HepG2 (cell line): Measurements from ENCODE around the gene ZMYND8. TPM values are rescaled to one million over a fixed set of nuclear protein-coding genes. Genes with fewer than 3 reads are reported as not detected.
A peak's percentile ranks its signal among the peaks of the same experiment; 100 is the strongest.

ENCODE experiments used
- ATAC-seq: fragments of 200-7000 bp; cut with Tn5 transposase; 3 replicates; pipeline ENCODE4 v1.9.1; 2020; ENCODE audit warnings: mild to moderate bottlenecking, moderate library complexity
- BruUV-seq: library from RNA; stranded (reverse); fragments of 400-500 nt; replicated peaks from 2 replicates; lab custom pipeline; 2021; lab: Mats Ljungman, UMichigan
- CTCF ChIA-PET: fragments of 300-600 bp; formaldehyde crosslinking; extraction: SDS; loops from one replicate; lab custom pipeline; 2021; ENCODE audit warnings: low total read pairs, inconsistent platforms, low intra/inter-chr PET ratio; lab: Yijun Ruan, JAX
- POLR2A ChIA-PET: fragments of 350-600 bp; sonication (Branson Sonifier 250); formaldehyde crosslinking; loops from one replicate; lab custom pipeline; 2020; ENCODE audit warnings: antibody characterized with exemption, inconsistent platforms; lab: Yijun Ruan, JAX
- DNase-seq: peaks from one replicate; pipeline ENCODE4 v3.0.0-alpha.2; 2015; ENCODE audit warnings: low spot score
- FAIRE-seq: peaks from 3 replicates; lab custom pipeline; 2011; peaks lifted over from hg19 to GRCh38; lab: Jason Lieb, UNC
- H2AFZ ChIP-seq: one replicate; pipeline ENCODE4 v1.6.1; 2011; ENCODE audit warnings: low read length, inconsistent platforms
- H3K27ac ChIP-seq: fragments of 300-600 bp; 3 replicates; pipeline ENCODE4 v1.8.0; 2011; ENCODE audit warnings: mixed run types, mild to moderate bottlenecking, mixed read lengths, low read length, inconsistent platforms; ENCODE audit not compliant: insufficient read depth; ENCODE audit errors: extremely low read length
- H3K27me3 ChIP-seq, 2 experiments: fragments of 200-600 bp in 1 of 2; 2 replicates in 1 of 2; 3 replicates in 1 of 2; pipeline versions ENCODE4 v1.6.0 to v1.8.0; 2011; ENCODE audit warnings: low read length in 2 of 2, mild to moderate bottlenecking in 2 of 2, moderate library complexity in 2 of 2, inconsistent platforms in 1 of 2; ENCODE audit not compliant: insufficient read depth in 2 of 2, control insufficient read depth in 1 of 2
- H3K36me3 ChIP-seq, 2 experiments: fragments of 200-600 bp in 1 of 2; replicated peaks in 1 of 2; 2 replicates in 1 of 2; 3 replicates in 1 of 2; pipeline versions ENCODE4 v1.5.1 to v1.8.0; 2011; ENCODE audit warnings: low read length in 2 of 2, inconsistent platforms in 1 of 2; ENCODE audit not compliant: insufficient read depth in 2 of 2, control insufficient read depth in 1 of 2
- H3K4me1 ChIP-seq: 2 replicates; pipeline ENCODE4 v1.5.1; 2012; ENCODE audit warnings: low read length, inconsistent platforms; ENCODE audit not compliant: insufficient read depth
- H3K4me2 ChIP-seq: 2 replicates; pipeline ENCODE4 v1.6.0; 2011; ENCODE audit warnings: low read depth, low read length, inconsistent platforms
- H3K4me3 ChIP-seq, 3 experiments: fragments of 200-600 bp in 1 of 3; sonication (generic), shearing (Covaris generic) in 1 of 3; replicated peaks in 1 of 3; 2 replicates each; pipeline ENCODE4 v1.5.1; 2011 to 2016; ENCODE audit warnings: low read length in 3 of 3, inconsistent platforms in 2 of 3, low read depth in 2 of 3, mild to moderate bottlenecking in 2 of 3, control low read depth in 1 of 3, mixed read lengths in 1 of 3; ENCODE audit not compliant: insufficient read depth in 1 of 3
- H3K79me2 ChIP-seq: one replicate; pipeline ENCODE4 v1.6.1; 2011; ENCODE audit warnings: low read length, inconsistent platforms; ENCODE audit not compliant: insufficient read depth
- H3K9ac ChIP-seq: 2 replicates; pipeline ENCODE4 v1.6.0; 2011; ENCODE audit warnings: mild to moderate bottlenecking, low read depth, low read length, inconsistent platforms; ENCODE audit not compliant: insufficient read depth
- H3K9me3 ChIP-seq: 2 replicates; pipeline ENCODE4 v1.5.1; 2012; ENCODE audit warnings: mild to moderate bottlenecking, low read length
- H4K20me1 ChIP-seq: 2 replicates; pipeline ENCODE4 v1.6.0; 2011; ENCODE audit warnings: inconsistent platforms, mild to moderate bottlenecking, low read length, moderate library complexity; ENCODE audit not compliant: insufficient read depth
- CC2D1A ChIP-seq: sonication (generic); formaldehyde crosslinking; IDR thresholded peaks from 2 replicates; pipeline ENCODE4 v1.8.1; 2023; ENCODE audit warnings: mild to moderate bottlenecking, missing genetic modification reagents
- FOXK1 ChIP-seq: sonication (generic); formaldehyde crosslinking; IDR thresholded peaks from 2 replicates; pipeline ENCODE4 v1.4.0; 2020; ENCODE audit warnings: low read depth, missing genetic modification reagents, borderline replicate concordance
- GMEB1 ChIP-seq: sonication (generic); formaldehyde crosslinking; IDR thresholded peaks from 2 replicates; pipeline ENCODE4 v1.5.1; 2020; ENCODE audit warnings: missing genetic modification reagents, mild to moderate bottlenecking, borderline replicate concordance
- GPBP1L1 ChIP-seq: sonication (generic); formaldehyde crosslinking; IDR thresholded peaks from 2 replicates; pipeline ENCODE4 v1.5.0; 2020; ENCODE audit warnings: mild to moderate bottlenecking, missing genetic modification reagents
- KDM5A ChIP-seq: fragments of 200-600 bp; sonication (generic); IDR thresholded peaks from 2 replicates; pipeline ENCODE4 v1.7.0; 2018; ENCODE audit warnings: antibody characterized with exemption, mild to moderate bottlenecking, low read length, borderline replicate concordance
- MTF1 ChIP-seq: sonication (generic); formaldehyde crosslinking; IDR thresholded peaks from 2 replicates; pipeline ENCODE4 v1.5.0; 2020; ENCODE audit warnings: missing genetic modification reagents
- NRL ChIP-seq: sonication (generic); formaldehyde crosslinking; IDR thresholded peaks from 2 replicates; pipeline ENCODE4 v1.5.0; 2020; ENCODE audit warnings: missing genetic modification reagents, mild to moderate bottlenecking, moderate library complexity, borderline replicate concordance
- RBAK ChIP-seq: sonication (generic); formaldehyde crosslinking; IDR thresholded peaks from 2 replicates; pipeline ENCODE4 v1.5.1; 2020; ENCODE audit warnings: mild to moderate bottlenecking, missing genetic modification reagents
- SNAPC2 ChIP-seq: sonication (generic); formaldehyde crosslinking; IDR thresholded peaks from 2 replicates; pipeline ENCODE4 v1.8.1; 2022; ENCODE audit warnings: mild to moderate bottlenecking, missing genetic modification reagents
- TBX2 ChIP-seq: sonication (generic); formaldehyde crosslinking; IDR thresholded peaks from 2 replicates; pipeline ENCODE4 v1.5.0; 2020; ENCODE audit warnings: missing genetic modification reagents, mild to moderate bottlenecking, borderline replicate concordance
- TEAD3 ChIP-seq: optimal IDR thresholded peaks from 2 replicates; pipeline ENCODE3; 2016; ENCODE audit warnings: borderline replicate concordance
- ZNF580 ChIP-seq: IDR thresholded peaks from 2 replicates; pipeline ENCODE4 v1.6.1; 2016; ENCODE audit warnings: low read depth, borderline replicate concordance
- ZNF589 ChIP-seq: sonication (generic); formaldehyde crosslinking; conservative IDR thresholded peaks from 2 replicates; pipeline ENCODE4 v1.8.0; 2022; ENCODE audit warnings: mild to moderate bottlenecking, moderate library complexity, missing genetic modification reagents
- ZNF770 ChIP-seq: sonication (generic); formaldehyde crosslinking; IDR thresholded peaks from 2 replicates; pipeline ENCODE4 v1.5.0; 2020; ENCODE audit warnings: mild to moderate bottlenecking, missing genetic modification reagents
- WGBS: methylation state at CpG from one replicate; pipeline ENCODE4 v1.1.6; 2017; ENCODE audit warnings: low lambda C conversion rate; 5-methylcytosine and 5-hydroxymethylcytosine counted together
- in situ Hi-C: cut with HindIII; loops from 2 replicates; pipeline ENCODE4 v1.10.0; 2017; ENCODE audit warnings: low pct_unique_long_range_greater_than_20kb; ENCODE audit not compliant: extremely low pct_ligation_motif_present
- intact Hi-C: fragments of 100-400 bp; cut with micrococcal nuclease; formaldehyde crosslinking; loops from one replicate; pipeline ENCODE4 v1.10.0; 2022; ENCODE audit not compliant: unreplicated experiment
- polyA plus RNA-seq, 8 experiments: library from polyadenylated mRNA; depleted of rRNA in 3 of 8; stranded (reverse) in 7 of 8; unstranded in 1 of 8; fragments of >200 nt; fragmentation: Illumina TruSeq in 4 of 8; extraction: Trizol in 4 of 8; gene quantifications; 2 replicates each; pipeline versions ENCODE4 v1.2.1 to v1.2.3, GENCODE V29; 2011 to 2016; ENCODE audit warnings: low read depth in 4 of 8, missing spikeins in 1 of 8, mixed read lengths in 1 of 8; ENCODE audit not compliant: insufficient read depth in 1 of 8
- total RNA-seq, 5 experiments: library from RNA; depleted of rRNA; stranded (reverse); fragments of >200 nt; fragmentation: Illumina TruSeq; extraction: Trizol; gene quantifications; 2 replicates each; pipeline ENCODE4 v1.2.3, GENCODE V29; 2016; ENCODE audit warnings: low read depth in 1 of 5

ZMYND8 gene
- total and polyA plus RNA-seq, 2 of the 13 experiments (the other 11 are each of a cell fraction or from before 2014, with no cell fraction given): 53.9 to 84.7 TPM

GRCh38 chr20:47380481-47380880, 24.0 kb upstream of the ZMYND8 start (continued):
- TF ChIP-seq FOXK1 (CRISPR knock-in tag) (peak; percentile 11; the same call in 1 of the 2 replicates), SNAPC2 (0 out of 2 replicates have a peak, but pooled peaks have one; percentile 0), TBX2 (0 out of 2 replicates have a peak, but pooled peaks have one; percentile 27), ZNF580 (0 out of 2 replicates have a peak, but pooled peaks have one; percentile 26)

GRCh38 chr20:47379433-47380150, 23.1 kb upstream of the ZMYND8 start:
- no peak overlapping the region for H3K4me3 ChIP-seq
- peaks cover 45% of the 10 kb centered on the region for H3K4me1 ChIP-seq
- no peak for DNase-seq
- H3K27me3 ChIP-seq: no peaks in the 10 kb centered on the region
- POLR2A ChIA-PET: interaction anchor here (0.7 to 10.3 kb wide), 8 partner anchors 9 to 124 kb away, joined by 3 to 231 read pairs (median 4); partner anchors contain the start of gene ZMYND8
- WGBS: 68% methylated on average over 15 of the region's 15 CpGs
- in situ Hi-C loops (loop anchor here (5.0 to 25.0 kb wide), 4 partner anchors 82 to 617 kb away; no protein-coding TSS in a partner anchor), intact Hi-C loops (loop anchor here (5.0 kb wide), 3 partner anchors 62 to 243 kb away; partner anchors contain the start of gene NCOA3)
- CTCF ChIA-PET: no interaction called here
- H3K36me3 ChIP-seq: no peaks in the 10 kb centered on the region
- H3K9me3 ChIP-seq: no peaks in the 10 kb centered on the region
- FAIRE-seq: no peak
- no TSS peak for BruUV-seq
- no peaks in the 10 kb centered on the region for H4K20me1 ChIP-seq
- no peak overlapping the region for H3K4me2 ChIP-seq
- no peaks in the 10 kb centered on the region for H3K79me2 ChIP-seq
- no peak overlapping the region for H3K9ac ChIP-seq
- H2AFZ ChIP-seq: no peak overlapping the region
- ATAC-seq: peak; percentile 9; the same call in 2 of the 3 replicates
- no peak overlapping the region for H3K27ac ChIP-seq
- TF ChIP-seq TEAD3 (CRISPR knock-in tag) (no peak), ZNF589 (no peak), CC2D1A (no peak), GPBP1L1 (no peak), GMEB1 (CRISPR knock-in tag) (no peak), RBAK (CRISPR knock-in tag) (no peak), NRL (CRISPR knock-in tag) (0 out of 2 replicates have a peak, but pooled peaks have one; percentile 24), KDM5A (no peak), MTF1 (CRISPR knock-in tag) (no peak), ZNF770 (CRISPR knock-in tag) (peak; percentile 54; the same call in 1 of the 2 replicates)
